ENCODE measurements around the gene RHOBTB3.

The RHOBTB3 gene

GRCh38 chr5:95717439-95717838 is 13.7 kb upstream of the RHOBTB3 start:
- H3K36me3 ChIP-seq (ENCODE audit: control insufficient read depth, insufficient read depth, low read length): no peaks in the 10 kb centered on the region
- peaks cover 10% of the 10 kb centered on the region for H3K27me3 ChIP-seq (ENCODE audit: control insufficient read depth, insufficient read depth, low read length)
- no peak overlapping the region for H3K4me3 ChIP-seq (ENCODE audit: low read depth, low read length)
- H3K9ac ChIP-seq (ENCODE audit: low read depth, low read length): no peak overlapping the region
- H3K9me3 ChIP-seq (ENCODE audit: control insufficient read depth, insufficient read depth, low read length): no peaks in the 10 kb centered on the region
- H3K4me1 ChIP-seq (ENCODE audit: control insufficient read depth, insufficient read depth, low read length): peaks cover 4% of the 10 kb centered on the region

GRCh38 chr5:95718203-95718602 is 12.9 kb upstream of the RHOBTB3 start:
- Histone ChIP-seq H3K4me1 (ENCODE audit: control insufficient read depth, insufficient read depth, low read length) (peaks cover 4% of the 10 kb centered on the region), H3K9ac (ENCODE audit: low read depth, low read length) (no peak overlapping the region), H3K36me3 (ENCODE audit: control insufficient read depth, insufficient read depth, low read length) (no peaks in the 10 kb centered on the region), H3K27me3 (ENCODE audit: control insufficient read depth, insufficient read depth, low read length) (peaks cover 5% of the 10 kb centered on the region), H3K4me3 (ENCODE audit: low read depth, low read length) (no peak overlapping the region), H3K9me3 (ENCODE audit: control insufficient read depth, insufficient read depth, low read length) (no peaks in the 10 kb centered on the region)

GRCh38 chr5:95718738-95719137 is 12.4 kb upstream of the RHOBTB3 start:
- Histone ChIP-seq H3K4me3 (ENCODE audit: low read depth, low read length) (no peak overlapping the region), H3K36me3 (ENCODE audit: control insufficient read depth, insufficient read depth, low read length) (no peaks in the 10 kb centered on the region), H3K27me3 (ENCODE audit: control insufficient read depth, insufficient read depth, low read length) (peaks cover 5% of the 10 kb centered on the region), H3K4me1 (ENCODE audit: control insufficient read depth, insufficient read depth, low read length) (peaks cover 4% of the 10 kb centered on the region), H3K9ac (ENCODE audit: low read depth, low read length) (no peak overlapping the region), H3K9me3 (ENCODE audit: control insufficient read depth, insufficient read depth, low read length) (no peaks in the 10 kb centered on the region)

GRCh38 chr5:95720094-95720786 is 10.9 kb upstream of the RHOBTB3 start:
- Histone ChIP-seq H3K9me3 (ENCODE audit: control insufficient read depth, insufficient read depth, low read length) (no peaks in the 10 kb centered on the region), H3K9ac (ENCODE audit: low read depth, low read length) (no peak overlapping the region), H3K4me3 (ENCODE audit: low read depth, low read length) (no peak overlapping the region), H3K27me3 (ENCODE audit: control insufficient read depth, insufficient read depth, low read length) (peaks cover 5% of the 10 kb centered on the region), H3K4me1 (ENCODE audit: control insufficient read depth, insufficient read depth, low read length) (peaks cover 4% of the 10 kb centered on the region), H3K36me3 (ENCODE audit: control insufficient read depth, insufficient read depth, low read length) (no peaks in the 10 kb centered on the region)

GRCh38 chr5:95721582-95722295 is 9.4 kb upstream of the RHOBTB3 start:
- H3K9me3 ChIP-seq (ENCODE audit: control insufficient read depth, insufficient read depth, low read length): no peaks in the 10 kb centered on the region
- H3K36me3 ChIP-seq (ENCODE audit: control insufficient read depth, insufficient read depth, low read length): no peaks in the 10 kb centered on the region
- H3K9ac ChIP-seq (ENCODE audit: low read depth, low read length): no peak overlapping the region
- peaks cover 4% of the 10 kb centered on the region for H3K4me1 ChIP-seq (ENCODE audit: control insufficient read depth, insufficient read depth, low read length)
- peaks cover 11% of the 10 kb centered on the region for H3K27me3 ChIP-seq (ENCODE audit: control insufficient read depth, insufficient read depth, low read length)
- no peak overlapping the region for H3K4me3 ChIP-seq (ENCODE audit: low read depth, low read length)

GRCh38 chr5:95723632-95724369 is 7.3 kb upstream of the RHOBTB3 start:
- no peaks in the 10 kb centered on the region for H3K9me3 ChIP-seq (ENCODE audit: control insufficient read depth, insufficient read depth, low read length)
- H3K4me3 ChIP-seq (ENCODE audit: low read depth, low read length): no peak overlapping the region
- H3K4me1 ChIP-seq (ENCODE audit: control insufficient read depth, insufficient read depth, low read length): no peaks in the 10 kb centered on the region
- H3K9ac ChIP-seq (ENCODE audit: low read depth, low read length): no peak overlapping the region
- H3K27me3 ChIP-seq (ENCODE audit: control insufficient read depth, insufficient read depth, low read length): peaks cover 25% of the 10 kb centered on the region
- no peaks in the 10 kb centered on the region for H3K36me3 ChIP-seq (ENCODE audit: control insufficient read depth, insufficient read depth, low read length)

GRCh38 chr5:95725071-95725820 is 5.9 kb upstream of the RHOBTB3 start:
- no peak overlapping the region for H3K4me3 ChIP-seq (ENCODE audit: low read depth, low read length)
- no peaks in the 10 kb centered on the region for H3K4me1 ChIP-seq (ENCODE audit: control insufficient read depth, insufficient read depth, low read length)
- no peaks in the 10 kb centered on the region for H3K36me3 ChIP-seq (ENCODE audit: control insufficient read depth, insufficient read depth, low read length)
- no peak overlapping the region for H3K9ac ChIP-seq (ENCODE audit: low read depth, low read length)
- H3K27me3 ChIP-seq (ENCODE audit: control insufficient read depth, insufficient read depth, low read length): peaks cover 37% of the 10 kb centered on the region
- no peaks in the 10 kb centered on the region for H3K9me3 ChIP-seq (ENCODE audit: control insufficient read depth, insufficient read depth, low read length)

GRCh38 chr5:95725937-95726810 is 5.0 kb upstream of the RHOBTB3 start:
- Histone ChIP-seq H3K27me3 (ENCODE audit: control insufficient read depth, insufficient read depth, low read length) (peaks cover 43% of the 10 kb centered on the region), H3K36me3 (ENCODE audit: control insufficient read depth, insufficient read depth, low read length) (no peaks in the 10 kb centered on the region), H3K9ac (ENCODE audit: low read depth, low read length) (no peak overlapping the region), H3K4me3 (ENCODE audit: low read depth, low read length) (no peak overlapping the region), H3K9me3 (ENCODE audit: control insufficient read depth, insufficient read depth, low read length) (no peaks in the 10 kb centered on the region), H3K4me1 (ENCODE audit: control insufficient read depth, insufficient read depth, low read length) (no peaks in the 10 kb centered on the region)

- H3K27me3 ChIP-seq (ENCODE audit: control insufficient read depth, insufficient read depth, low read length): peaks cover 46% of the 10 kb centered on the region
- H3K36me3 ChIP-seq (ENCODE audit: control insufficient read depth, insufficient read depth, low read length): no peaks in the 10 kb centered on the region
- H3K9me3 ChIP-seq (ENCODE audit: control insufficient read depth, insufficient read depth, low read length): no peaks in the 10 kb centered on the region
- no peak overlapping the region for H3K4me3 ChIP-seq (ENCODE audit: low read depth, low read length)
- no peaks in the 10 kb centered on the region for H3K4me1 ChIP-seq (ENCODE audit: control insufficient read depth, insufficient read depth, low read length)
- no peak overlapping the region for H3K9ac ChIP-seq (ENCODE audit: low read depth, low read length)
Observed at GRCh38 chr5:95726811-95727763, 4.0 kb upstream of the RHOBTB3 start.

- H3K4me1 ChIP-seq (ENCODE audit: control insufficient read depth, insufficient read depth, low read length): peaks cover 2% of the 10 kb centered on the region
- H3K27me3 ChIP-seq (ENCODE audit: control insufficient read depth, insufficient read depth, low read length): peaks cover 53% of the 10 kb centered on the region
- no peak overlapping the region for H3K4me3 ChIP-seq (ENCODE audit: low read depth, low read length)
- H3K36me3 ChIP-seq (ENCODE audit: control insufficient read depth, insufficient read depth, low read length): no peaks in the 10 kb centered on the region
- no peaks in the 10 kb centered on the region for H3K9me3 ChIP-seq (ENCODE audit: control insufficient read depth, insufficient read depth, low read length)
- no peak overlapping the region for H3K9ac ChIP-seq (ENCODE audit: low read depth, low read length)
Observed at GRCh38 chr5:95727764-95728191, 3.4 kb upstream of the RHOBTB3 start.

All from iPS-15b (cell line).